ENCODE measurements around the gene EHBP1L1.

The EHBP1L1 gene

DNA sequence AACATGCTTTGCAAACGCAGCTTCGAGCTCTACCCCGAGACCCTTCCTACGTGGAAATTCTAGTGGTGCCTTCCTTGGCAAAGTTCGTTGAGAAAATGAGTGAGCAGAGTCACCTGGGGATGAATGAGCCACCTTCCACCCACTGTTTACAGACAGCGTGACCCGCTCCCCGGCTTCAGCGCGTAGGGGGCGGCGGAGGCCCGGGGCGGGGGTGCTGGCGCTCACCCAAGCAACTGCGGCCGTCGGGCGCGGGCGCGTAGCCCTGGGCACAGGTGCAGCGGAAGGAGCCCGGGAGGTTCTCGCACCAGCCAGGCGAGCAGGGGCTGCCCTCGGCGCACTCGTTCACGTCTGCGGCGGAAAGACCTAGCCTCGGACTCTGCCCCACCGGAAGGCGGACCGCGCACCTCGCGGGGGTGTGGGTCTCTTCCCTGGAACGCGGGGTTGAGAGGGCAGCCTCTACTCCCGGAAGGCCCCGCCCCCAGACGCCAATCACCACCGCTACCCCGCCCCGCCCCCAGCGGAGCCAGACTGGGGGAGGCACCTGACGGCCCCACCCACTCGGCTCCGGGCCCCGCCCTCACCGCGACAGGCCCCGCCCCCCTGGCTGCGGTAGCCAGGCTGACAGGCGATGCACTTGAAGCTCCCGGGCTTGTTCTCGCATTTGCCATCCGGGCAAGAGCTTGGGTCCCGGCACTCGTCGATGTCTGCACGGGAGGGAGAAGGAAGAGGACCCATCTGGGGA is 29.5 kb upstream of the EHBP1L1 start:
- peak; percentile 95 to 99 for DNase-seq (ENCODE audit: low read depth in 2 of 2)

GRCh38 chr11:65547446-65548125 is 28.3 kb upstream of the EHBP1L1 start:
- DNase-seq (ENCODE audit: low read depth in 2 of 2), result no peak

- no peak for DNase-seq (ENCODE audit: low read depth in 2 of 2)
Observed at GRCh38 chr11:65548395-65548794, 27.5 kb upstream of the EHBP1L1 start.

DNA sequence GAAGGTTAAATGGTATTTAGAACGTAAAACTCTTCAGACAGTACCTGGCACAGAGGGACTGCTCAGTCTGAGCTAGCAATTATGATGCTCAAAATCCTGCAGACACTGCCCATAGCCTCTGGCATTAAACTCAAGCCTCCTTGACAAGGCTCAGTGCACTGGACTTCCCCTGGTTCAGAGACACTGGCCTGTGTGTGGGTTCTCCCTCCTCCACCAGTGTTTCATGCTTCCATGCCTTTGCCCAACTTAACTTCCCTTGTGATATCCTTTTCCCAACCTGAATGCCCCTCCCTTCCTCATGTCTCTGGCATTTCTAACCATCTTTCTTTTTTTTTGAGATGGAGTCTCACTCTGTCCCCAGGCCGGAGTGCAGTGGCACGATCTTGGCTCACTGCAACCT is 26.8 kb upstream of the EHBP1L1 start:
- no peak for DNase-seq (ENCODE audit: low read depth in 2 of 2)

DNA sequence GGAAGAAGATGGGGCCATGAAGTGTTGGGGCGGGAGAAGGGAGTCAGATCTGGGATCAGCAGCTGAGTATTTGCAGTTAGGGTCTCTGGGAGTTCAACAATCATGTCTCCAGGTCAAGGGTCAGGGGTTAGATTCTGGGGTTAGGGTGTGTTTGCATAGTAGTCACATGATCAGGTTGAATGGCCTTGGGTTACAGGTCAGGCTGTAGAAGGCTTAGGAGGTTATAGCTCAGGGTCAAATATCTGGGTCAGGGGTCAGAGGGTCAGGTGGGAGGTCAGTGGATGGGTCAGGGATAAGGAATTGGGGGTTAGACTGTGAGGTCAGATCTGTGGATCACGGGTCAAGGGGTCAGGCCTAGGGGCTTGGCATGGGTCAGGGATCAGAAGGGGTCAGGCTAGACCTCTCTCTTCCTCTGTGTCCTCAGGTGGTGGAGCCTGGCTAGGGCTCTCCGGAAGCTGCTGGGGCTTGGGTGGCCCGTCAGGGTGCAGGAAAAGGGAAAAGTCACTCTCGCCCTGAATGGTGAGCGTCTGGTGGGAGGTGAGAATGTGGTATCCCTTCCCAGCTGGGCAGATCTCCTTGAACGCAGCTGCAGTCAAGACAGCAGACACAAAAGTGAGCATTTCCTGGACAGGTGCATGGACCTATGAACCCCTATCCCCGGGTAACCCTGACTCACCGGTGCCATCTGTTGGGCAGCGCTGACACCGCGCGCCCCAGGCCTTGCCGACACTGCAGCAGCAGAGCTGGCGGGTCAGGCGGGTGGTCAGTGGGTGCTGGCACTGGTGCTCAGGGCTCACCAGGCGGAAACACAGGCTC is 24.1 kb upstream of the EHBP1L1 start:
- DNase-seq (ENCODE audit: low read depth in 2 of 2), result peak in 1 of 2 donors; percentile 64

GRCh38 chr11:65552388-65552951 is 23.4 kb upstream of the EHBP1L1 start:
- DNase-seq (ENCODE audit: low read depth in 2 of 2), result no peak

GRCh38 chr11:65553301-65554001 is 22.4 kb upstream of the EHBP1L1 start:
- DNase-seq (ENCODE audit: low read depth in 2 of 2), result peak in 1 of 2 donors; percentile 71

- DNase-seq (ENCODE audit: low read depth in 2 of 2), result no peak
Observed at GRCh38 chr11:65554057-65554818, 21.6 kb upstream of the EHBP1L1 start.

- no peak for DNase-seq (ENCODE audit: low read depth in 2 of 2)
Observed at GRCh38 chr11:65554842-65555430, 20.9 kb upstream of the EHBP1L1 start.

GRCh38 chr11:65555693-65556231 is 20.1 kb upstream of the EHBP1L1 start:
- DNase-seq (ENCODE audit: low read depth in 2 of 2), result no peak

DNA sequence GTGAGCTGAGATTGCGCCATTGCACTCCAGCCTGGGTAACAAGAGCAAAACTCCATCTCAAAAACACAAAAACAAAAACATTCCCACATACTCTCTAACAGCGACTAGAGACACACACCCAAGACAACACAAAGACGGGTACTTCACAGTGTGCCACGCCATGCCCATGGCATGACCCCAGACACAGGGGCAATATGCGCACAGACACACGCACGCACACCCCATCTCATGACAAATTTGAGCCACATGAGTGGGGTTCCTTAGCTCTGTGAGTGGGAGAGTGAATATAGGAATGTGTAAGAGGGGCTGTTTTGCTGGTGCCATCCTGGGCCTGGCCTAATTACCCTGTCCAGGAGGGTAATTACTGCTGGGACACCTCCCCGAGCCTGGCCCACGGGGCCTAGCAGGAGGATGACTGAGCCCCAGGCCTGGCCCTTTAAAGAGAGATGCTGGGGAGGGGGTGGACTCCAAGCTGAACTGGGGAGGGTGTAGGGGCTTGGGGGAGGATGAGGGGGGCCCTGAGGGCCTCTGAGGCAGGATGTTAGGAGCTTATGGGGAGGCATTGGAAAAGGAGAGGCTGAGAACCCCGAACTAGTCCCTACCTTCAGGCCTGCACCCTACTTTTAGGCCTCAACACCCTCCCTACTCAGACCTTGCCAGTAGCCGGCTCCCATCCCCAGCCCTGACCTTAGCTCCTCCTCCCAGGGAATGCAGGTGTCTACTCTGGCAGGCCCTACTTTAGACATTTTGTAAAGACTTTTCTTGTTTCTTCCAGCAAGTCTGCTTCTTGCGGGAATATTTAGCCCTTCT is 19.2 kb upstream of the EHBP1L1 start:
- no peak for DNase-seq (ENCODE audit: low read depth in 2 of 2)

DNA sequence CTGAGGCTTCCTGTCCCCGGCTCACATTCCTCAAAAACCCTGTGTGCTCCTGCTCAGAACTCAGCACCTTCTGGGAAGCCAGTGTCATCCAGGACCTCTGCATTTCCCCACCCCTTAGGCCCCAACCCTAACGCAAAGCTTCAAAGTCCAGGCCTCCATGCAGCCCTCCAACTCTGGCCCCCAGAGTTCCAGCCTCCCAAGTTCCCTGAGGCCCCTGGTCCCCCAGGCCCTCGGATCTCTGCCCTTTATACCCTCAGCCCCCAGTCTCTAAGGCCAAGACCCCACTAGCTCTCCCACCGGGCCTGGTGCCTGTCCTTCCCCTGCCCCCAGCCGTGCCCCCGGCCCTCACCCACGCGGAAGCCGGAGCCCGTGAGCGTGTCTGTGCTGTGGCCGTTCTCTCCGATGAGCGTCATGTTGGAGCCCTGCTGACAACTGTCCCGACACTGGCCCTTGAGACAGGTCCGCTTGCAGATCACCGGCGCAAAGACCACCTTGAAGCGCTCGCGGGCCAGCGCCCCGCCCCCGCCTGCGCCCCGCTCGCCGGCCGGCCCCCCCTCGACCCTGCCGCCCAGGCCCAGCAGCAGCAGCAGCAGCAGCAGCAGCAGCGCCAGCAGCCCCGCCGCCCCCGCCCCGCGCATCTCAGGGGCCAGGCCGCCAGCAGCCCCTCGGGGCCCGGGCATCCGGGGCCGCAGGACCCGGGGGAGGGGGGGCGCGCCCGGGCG is 18.4 kb upstream of the EHBP1L1 start:
- no peak for DNase-seq (ENCODE audit: low read depth in 2 of 2)

DNA sequence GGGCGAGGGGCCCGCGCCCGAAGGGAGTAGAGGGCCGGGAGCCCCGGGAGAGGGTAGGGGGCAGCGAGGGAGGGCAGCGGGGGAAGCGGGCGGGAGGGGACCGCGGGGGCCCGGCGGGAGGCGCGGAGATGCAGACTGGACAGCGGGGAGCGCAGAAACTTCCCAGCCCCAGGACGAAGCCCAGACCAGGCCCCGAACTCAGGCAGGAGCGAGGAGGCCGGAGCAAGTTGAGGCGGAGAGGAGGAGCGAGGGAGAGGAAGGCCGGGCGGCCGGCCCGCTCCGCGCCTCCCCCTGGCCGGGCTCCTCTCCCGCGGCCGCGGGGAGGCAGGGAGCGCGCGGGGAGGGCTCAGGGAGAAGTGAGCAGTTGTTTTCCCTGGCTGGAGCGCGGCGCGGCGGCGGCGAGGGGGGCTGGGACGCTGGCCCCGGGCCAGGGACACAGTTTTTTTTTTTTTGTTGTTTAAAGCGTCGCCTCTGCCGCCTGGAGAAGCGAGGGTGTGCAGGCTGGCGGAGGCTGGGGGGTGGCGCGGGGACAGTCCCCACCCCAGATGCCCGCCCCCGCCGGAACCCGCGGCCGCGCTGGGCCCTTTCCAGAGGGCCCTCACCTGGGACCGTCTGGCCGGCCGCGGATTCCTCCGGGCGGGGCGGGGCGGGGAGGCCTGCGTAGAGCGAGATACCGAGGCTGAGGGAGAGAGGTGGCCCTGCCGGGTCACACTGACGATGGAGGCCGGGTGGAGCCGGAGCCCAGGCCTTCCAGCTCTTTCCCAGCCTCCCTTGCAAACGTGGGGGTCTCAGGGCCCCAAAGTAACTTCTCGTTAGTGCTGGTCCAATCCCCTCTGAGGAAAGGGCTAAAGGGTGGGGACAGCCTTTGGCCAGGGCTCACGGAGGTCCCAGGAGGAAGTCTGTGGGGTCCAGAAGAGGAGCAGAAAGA is 17.6 kb upstream of the EHBP1L1 start, which contains the start of gene LTBP3:
TSS of gene LTBP3 (minus strand) at position 358 of the 928 bp plus-strand sequence. CDS start 400 bp downstream, outside the sequence.
- no peak for DNase-seq (ENCODE audit: low read depth in 2 of 2)

- DNase-seq (ENCODE audit: low read depth in 2 of 2), result no peak
Observed at GRCh38 chr11:65558930-65559509, 16.8 kb upstream of the EHBP1L1 start.

DNA sequence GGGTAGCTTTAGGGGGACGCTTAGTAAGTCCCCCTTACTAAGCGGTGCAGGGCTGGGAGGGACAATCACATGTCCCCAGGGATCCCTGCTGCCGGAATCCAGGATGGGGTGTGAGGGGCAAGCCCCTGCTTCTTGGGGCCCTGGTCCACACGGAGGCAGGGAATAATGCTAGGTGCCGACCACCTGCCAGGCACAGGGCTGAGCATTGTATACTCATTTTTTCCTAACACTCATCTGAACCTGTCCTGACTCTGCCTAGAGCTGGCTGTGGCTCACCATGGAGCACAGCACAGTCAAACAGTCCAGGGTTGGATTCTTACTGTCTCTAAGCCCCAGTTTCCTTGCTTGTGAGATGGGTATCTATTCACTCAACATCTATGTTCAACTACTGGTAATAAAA is 16.3 kb upstream of the EHBP1L1 start:
- no peak for DNase-seq (ENCODE audit: low read depth in 2 of 2)

DNA sequence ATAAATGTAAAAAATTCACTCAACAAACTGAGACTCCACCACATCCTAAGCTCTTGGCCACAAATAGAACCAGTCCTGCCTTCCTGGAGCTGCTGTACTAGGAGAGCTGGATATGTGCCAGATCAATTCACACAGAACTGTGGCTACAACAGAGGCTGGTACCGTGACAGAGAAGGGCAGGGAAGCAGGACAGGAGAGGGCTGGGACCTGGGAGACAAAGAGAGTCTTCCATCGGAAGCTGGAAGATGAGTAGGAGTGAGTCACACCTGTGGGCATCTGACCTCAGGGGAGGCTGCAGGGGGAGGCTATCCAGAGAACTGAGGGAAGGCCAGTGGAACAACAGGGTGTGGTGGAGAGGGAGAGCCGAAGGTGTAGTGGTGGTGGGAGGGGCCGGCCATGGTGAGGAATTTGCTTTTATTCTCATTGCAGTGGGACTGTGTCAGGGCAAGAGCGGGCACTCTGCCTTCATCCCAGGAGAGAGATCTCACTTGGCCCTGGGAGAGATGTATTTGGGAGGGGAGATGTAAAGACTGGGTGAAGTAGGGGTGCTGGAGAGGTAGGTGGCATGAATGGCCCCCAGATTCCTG is 15.8 kb upstream of the EHBP1L1 start:
- DNase-seq (ENCODE audit: low read depth in 2 of 2), result no peak
